Measurements from ENCODE around the gene GAS7.

GAS7 gene

GRCh38 chr17:9979463-9979995 lies 218.9 kb downstream of the GAS7 start:
- no peak overlapping the region for H3K4me3 ChIP-seq (ENCODE audit: control insufficient read depth, low read depth, low read length)
- no peak for DNase-seq (ENCODE audit: low read depth)
- TF ChIP-seq CTCF (IDR thresholded peaks at IDR 0.05; ENCODE audit: control insufficient read depth, insufficient read depth, low read depth, low read length, missing control alignments) = no peak

GRCh38 chr17:9977180-9977575 lies 221.2 kb downstream of the GAS7 start:
- no peak for TF ChIP-seq CTCF (IDR thresholded peaks at IDR 0.05; ENCODE audit: control insufficient read depth, insufficient read depth, low read depth, low read length, missing control alignments)
- no peak overlapping the region for H3K4me3 ChIP-seq (ENCODE audit: control insufficient read depth, low read depth, low read length)
- DNase-seq (ENCODE audit: low read depth) = no peak

- no peak for DNase-seq (ENCODE audit: low read depth)
- TF ChIP-seq CTCF (IDR thresholded peaks at IDR 0.05; ENCODE audit: control insufficient read depth, insufficient read depth, low read depth, low read length, missing control alignments) = no peak
- no peak overlapping the region for H3K4me3 ChIP-seq (ENCODE audit: control insufficient read depth, low read depth, low read length)
Observed at GRCh38 chr17:9976283-9977179, 221.9 kb downstream of the GAS7 start.

- TF ChIP-seq CTCF (IDR thresholded peaks at IDR 0.05; ENCODE audit: control insufficient read depth, insufficient read depth, low read depth, low read length, missing control alignments) = no peak
- no peak overlapping the region for H3K4me3 ChIP-seq (ENCODE audit: control insufficient read depth, low read depth, low read length)
- DNase-seq (ENCODE audit: low read depth) = no peak
Observed at GRCh38 chr17:9974448-9975381, 223.7 kb downstream of the GAS7 start.

- TF ChIP-seq CTCF (IDR thresholded peaks at IDR 0.05; ENCODE audit: control insufficient read depth, insufficient read depth, low read depth, low read length, missing control alignments) = no peak
- no peak overlapping the region for H3K4me3 ChIP-seq (ENCODE audit: control insufficient read depth, low read depth, low read length)
- no peak for DNase-seq (ENCODE audit: low read depth)
Observed at GRCh38 chr17:9973669-9974447, 224.5 kb downstream of the GAS7 start.

- peak; percentile 4 for DNase-seq (ENCODE audit: low read depth)
- H3K4me3 ChIP-seq (ENCODE audit: control insufficient read depth, low read depth, low read length) = no peak overlapping the region
- TF ChIP-seq CTCF (IDR thresholded peaks at IDR 0.05; ENCODE audit: control insufficient read depth, insufficient read depth, low read depth, low read length, missing control alignments) = no peak
Observed at GRCh38 chr17:9971991-9972390, 226.4 kb downstream of the GAS7 start.

Measured in AG09309 (cell line).